Testis (tissue), 3 donors: ENCODE data around the gene KLF1. TPM values are rescaled to one million over a fixed set of nuclear protein-coding genes. Genes with fewer than 3 reads are reported as not detected.

Experiments used
- DNase-seq: peaks from one replicate; pipeline ENCODE4 v3.0.0-alpha.2; 2019
- H3K27ac ChIP-seq, 2 donors: fragments of 200-600 bp; sonication (generic); one replicate each; pipeline ENCODE4 v1.5.1; 2019
- H3K27me3 ChIP-seq: fragments of 200-600 bp; sonication (generic); one replicate; pipeline ENCODE4 v1.5.1; 2019
- H3K36me3 ChIP-seq: fragments of 200-600 bp; sonication (generic); one replicate; pipeline ENCODE4 v1.5.1; 2017; ENCODE audit warnings: low read depth; ENCODE audit errors: missing control alignments
- H3K4me1 ChIP-seq: fragments of 200-600 bp; sonication (generic); one replicate; pipeline ENCODE4 v1.5.1; 2019
- H3K4me3 ChIP-seq, 2 donors: fragments of 200-600 bp; sonication (generic); one replicate each; pipeline ENCODE4 v1.5.1; 2017 to 2019
- H3K9me3 ChIP-seq: fragments of 200-600 bp; sonication (generic); one replicate; pipeline ENCODE4 v1.5.1; 2017
- CTCF ChIP-seq, 3 experiments: fragments of 450-650 bp in 2 of 3; fragments of 200-600 bp in 1 of 3; sonication (generic) in 1 of 3; IDR thresholded peaks; one replicate each; pipeline ENCODE4 v1.5.1; 2016 to 2019; ENCODE audit warnings: antibody characterized with exemption in 3 of 3, mild to moderate bottlenecking in 2 of 3, moderate library complexity in 1 of 3
- POLR2A ChIP-seq: fragments of 450-650 bp; IDR thresholded peaks from one replicate; pipeline ENCODE4 v1.6.1; 2017; ENCODE audit warnings: antibody characterized with exemption, mild to moderate bottlenecking, moderate library complexity
- WGBS, 2 donors: methylation state at CpG; one replicate each; pipeline ENCODE4 v1.1.5; 2018; 5-methylcytosine and 5-hydroxymethylcytosine counted together
- intact Hi-C: fragments of 100-400 bp; cut with DNase I; formaldehyde crosslinking; loops from one replicate; pipeline ENCODE4 v1.15.1; 2023; ENCODE audit warnings: low total_unique reads
- polyA plus RNA-seq: library from polyadenylated mRNA; stranded (reverse); fragments of 350-450 nt; fragmentation: Illumina TruSeq; extraction: RNeasy Lipid Tissue Mini Kit (QIAGEN cat#74804); gene quantifications from one replicate; pipeline ENCODE4 v1.2.3, GENCODE V29; 2014; ENCODE audit warnings: low read depth, low replicate concordance; ENCODE audit not compliant: insufficient read depth
- total RNA-seq, 2 donors: library from RNA; depleted of rRNA; stranded (reverse); fragments of >200 nt; gene quantifications; one replicate each; pipeline ENCODE4 v1.2.3, GENCODE V29; 2016

The KLF1 gene
- total and polyA plus RNA-seq, 3 donors from 2014 or later = 0.24 to 0.31 TPM; not detected in 1

- H3K9me3 ChIP-seq = no peaks in the 10 kb centered on the region
- 52 to 58% methylated on average over 4 of the region's 4 CpGs for WGBS, 2 donors
- H3K36me3 ChIP-seq = no peaks in the 10 kb centered on the region
- H3K27ac ChIP-seq = peak overlapping the region; percentile 37 to 50
- H3K4me3 ChIP-seq = no peak overlapping the region
- H3K4me1 ChIP-seq = peaks cover 15% of the 10 kb centered on the region
- intact Hi-C loops = no loop called here
- H3K27me3 ChIP-seq = no peaks in the 10 kb centered on the region
- no peak for TF ChIP-seq POLR2A
- no peak for TF ChIP-seq CTCF (IDR thresholded peaks at IDR 0.05)
- DNase-seq = no peak
These were observed 25.6 kb upstream of the KLF1 start for GRCh38 chr19:12912571-12912970.

GRCh38 chr19:12907166-12907565 lies 20.2 kb upstream of the KLF1 start:
- Histone ChIP-seq H3K27ac (no peak overlapping the region), H3K4me3 (no peak overlapping the region), H3K27me3 (no peaks in the 10 kb centered on the region), H3K36me3 (no peaks in the 10 kb centered on the region), H3K4me1 (no peaks in the 10 kb centered on the region), H3K9me3 (no peaks in the 10 kb centered on the region)
- TF ChIP-seq CTCF (IDR thresholded peaks at IDR 0.05) (no peak), POLR2A (no peak)
- WGBS, 2 donors = 94 to 97% methylated on average over 9 of the region's 9 CpGs
- no peak for DNase-seq
- intact Hi-C loops = no loop called here

- TF ChIP-seq POLR2A (no peak), CTCF (IDR thresholded peaks at IDR 0.05) (no peak)
- WGBS, 2 donors = 90 to 95% methylated on average over 9 to 10 of the region's 10 CpGs
- no peak overlapping the region for H3K27ac ChIP-seq
- intact Hi-C loops = no loop called here
- no peak for DNase-seq
- H3K27me3 ChIP-seq = no peaks in the 10 kb centered on the region
- no peaks in the 10 kb centered on the region for H3K36me3 ChIP-seq
- no peak overlapping the region for H3K4me3 ChIP-seq
- H3K9me3 ChIP-seq = no peaks in the 10 kb centered on the region
- H3K4me1 ChIP-seq = no peaks in the 10 kb centered on the region
These were observed 13.0 kb upstream of the KLF1 start for GRCh38 chr19:12899891-12900518.

- intact Hi-C loops = no loop called here
- Histone ChIP-seq H3K4me3 (no peak overlapping the region), H3K27ac (no peak overlapping the region), H3K36me3 (no peaks in the 10 kb centered on the region), H3K9me3 (no peaks in the 10 kb centered on the region), H3K4me1 (peaks cover 3% of the 10 kb centered on the region), H3K27me3 (no peaks in the 10 kb centered on the region)
- WGBS, 2 donors = 93 to 98% methylated on average over 9 to 17 of the region's 17 CpGs
- DNase-seq = no peak
- TF ChIP-seq CTCF (IDR thresholded peaks at IDR 0.05) (no peak), POLR2A (no peak)
These were observed 9.5 kb upstream of the KLF1 start for GRCh38 chr19:12896460-12896859.

GRCh38 chr19:12893582-12893981 lies 6.6 kb upstream of the KLF1 start:
- no peak overlapping the region for H3K27ac ChIP-seq
- no peaks in the 10 kb centered on the region for H3K36me3 ChIP-seq
- TF ChIP-seq POLR2A (no peak), CTCF (IDR thresholded peaks at IDR 0.05) (no peak)
- intact Hi-C loops = no loop called here
- peaks cover 4% of the 10 kb centered on the region for H3K4me1 ChIP-seq
- 90 to 96% methylated on average over 3 to 5 of the region's 5 CpGs for WGBS, 2 donors
- H3K9me3 ChIP-seq = no peaks in the 10 kb centered on the region
- H3K27me3 ChIP-seq = no peaks in the 10 kb centered on the region
- no peak overlapping the region for H3K4me3 ChIP-seq
- DNase-seq = no peak
